Parathyroid adenoma (tissue), 2 donors: ENCODE data around the gene TNN.

Source experiments
- H2AFZ ChIP-seq: fragments of 300-600 bp; sonication (generic); one replicate; pipeline ENCODE4 v1.7.0; 2017; ENCODE audit warnings: antibody characterized with exemption, mild to moderate bottlenecking
- H3K27ac ChIP-seq: fragments of 300-600 bp; sonication (generic); one replicate; pipeline ENCODE4 v1.7.0; 2017
- H3K27me3 ChIP-seq: fragments of 300-600 bp; sonication (generic); one replicate; pipeline ENCODE4 v1.7.0; 2017; ENCODE audit warnings: low read length; ENCODE audit not compliant: control insufficient read depth, insufficient read depth
- H3K36me3 ChIP-seq: fragments of 300-600 bp; sonication (generic); one replicate; pipeline ENCODE4 v1.7.0; 2017; ENCODE audit warnings: low read length; ENCODE audit not compliant: control insufficient read depth, insufficient read depth
- H3K4me1 ChIP-seq: fragments of 300-600 bp; sonication (generic); one replicate; pipeline ENCODE4 v1.7.0; 2017; ENCODE audit warnings: control low read depth
- H3K4me2 ChIP-seq: fragments of 300-600 bp; sonication (generic); one replicate; pipeline ENCODE4 v1.7.0; 2017; ENCODE audit warnings: low read length
- H3K4me3 ChIP-seq: fragments of 300-600 bp; sonication (generic); one replicate; pipeline ENCODE4 v1.7.0; 2017; ENCODE audit warnings: low read depth, low read length
- H3K79me2 ChIP-seq: fragments of 300-600 bp; sonication (generic); one replicate; pipeline ENCODE4 v1.7.0; 2017; ENCODE audit warnings: control low read depth
- H3K9ac ChIP-seq: fragments of 300-600 bp; sonication (generic); one replicate; pipeline ENCODE4 v1.7.0; 2017; ENCODE audit warnings: mild to moderate bottlenecking
- H3K9me3 ChIP-seq: fragments of 300-600 bp; sonication (generic); one replicate; pipeline ENCODE4 v1.7.0; 2017; ENCODE audit warnings: low read length; ENCODE audit not compliant: control insufficient read depth
- TF ChIP-seq, protein P1 (sequence below): fragments of 300-600 bp; sonication (generic); IDR thresholded peaks from one replicate; pipeline ENCODE4 v1.7.0; 2017; ENCODE audit warnings: antibody characterized with exemption, mild to moderate bottlenecking
- donor health status: primary hyperparathyroidism.

TNN gene

GRCh38 chr1:175171036-175171913, 103.6 kb downstream of the TNN start:
- Histone ChIP-seq H3K9me3 (no peaks in the 10 kb centered on the region), H3K9ac (no peak overlapping the region), H3K79me2 (no peaks in the 10 kb centered on the region), H3K4me3 (no peak overlapping the region), H3K4me1 (no peaks in the 10 kb centered on the region), H3K4me2 (no peak overlapping the region), H2AFZ (no peak overlapping the region), H3K36me3 (no peaks in the 10 kb centered on the region), H3K27me3 (no peaks in the 10 kb centered on the region), H3K27ac (no peak overlapping the region)
- TF ChIP-seq, protein P1, sequence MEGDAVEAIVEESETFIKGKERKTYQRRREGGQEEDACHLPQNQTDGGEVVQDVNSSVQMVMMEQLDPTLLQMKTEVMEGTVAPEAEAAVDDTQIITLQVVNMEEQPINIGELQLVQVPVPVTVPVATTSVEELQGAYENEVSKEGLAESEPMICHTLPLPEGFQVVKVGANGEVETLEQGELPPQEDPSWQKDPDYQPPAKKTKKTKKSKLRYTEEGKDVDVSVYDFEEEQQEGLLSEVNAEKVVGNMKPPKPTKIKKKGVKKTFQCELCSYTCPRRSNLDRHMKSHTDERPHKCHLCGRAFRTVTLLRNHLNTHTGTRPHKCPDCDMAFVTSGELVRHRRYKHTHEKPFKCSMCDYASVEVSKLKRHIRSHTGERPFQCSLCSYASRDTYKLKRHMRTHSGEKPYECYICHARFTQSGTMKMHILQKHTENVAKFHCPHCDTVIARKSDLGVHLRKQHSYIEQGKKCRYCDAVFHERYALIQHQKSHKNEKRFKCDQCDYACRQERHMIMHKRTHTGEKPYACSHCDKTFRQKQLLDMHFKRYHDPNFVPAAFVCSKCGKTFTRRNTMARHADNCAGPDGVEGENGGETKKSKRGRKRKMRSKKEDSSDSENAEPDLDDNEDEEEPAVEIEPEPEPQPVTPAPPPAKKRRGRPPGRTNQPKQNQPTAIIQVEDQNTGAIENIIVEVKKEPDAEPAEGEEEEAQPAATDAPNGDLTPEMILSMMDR, result no peak

- Histone ChIP-seq H3K36me3 (no peaks in the 10 kb centered on the region), H3K4me1 (no peaks in the 10 kb centered on the region), H3K4me3 (no peak overlapping the region), H2AFZ (no peak overlapping the region), H3K27ac (no peak overlapping the region), H3K9me3 (no peaks in the 10 kb centered on the region), H3K4me2 (no peak overlapping the region), H3K79me2 (no peaks in the 10 kb centered on the region), H3K9ac (no peak overlapping the region), H3K27me3 (no peaks in the 10 kb centered on the region)
- TF ChIP-seq, protein P1, result no peak
Observed at GRCh38 chr1:175172503-175172902, 104.9 kb downstream of the TNN start.

GRCh38 chr1:175173531-175173930, 105.9 kb downstream of the TNN start:
- no peak overlapping the region for H3K27ac ChIP-seq
- H3K27me3 ChIP-seq, result no peaks in the 10 kb centered on the region
- TF ChIP-seq, protein P1, result no peak
- no peaks in the 10 kb centered on the region for H3K9me3 ChIP-seq
- no peak overlapping the region for H2AFZ ChIP-seq
- no peaks in the 10 kb centered on the region for H3K36me3 ChIP-seq
- H3K4me2 ChIP-seq, result no peak overlapping the region
- no peaks in the 10 kb centered on the region for H3K79me2 ChIP-seq
- no peaks in the 10 kb centered on the region for H3K4me1 ChIP-seq
- no peak overlapping the region for H3K4me3 ChIP-seq
- no peak overlapping the region for H3K9ac ChIP-seq

- H3K4me1 ChIP-seq, result no peaks in the 10 kb centered on the region
- no peaks in the 10 kb centered on the region for H3K36me3 ChIP-seq
- no peak overlapping the region for H3K4me3 ChIP-seq
- TF ChIP-seq, protein P1, result no peak
- no peak overlapping the region for H3K9ac ChIP-seq
- no peak overlapping the region for H2AFZ ChIP-seq
- H3K9me3 ChIP-seq, result no peaks in the 10 kb centered on the region
- no peaks in the 10 kb centered on the region for H3K79me2 ChIP-seq
- H3K4me2 ChIP-seq, result no peak overlapping the region
- H3K27ac ChIP-seq, result no peak overlapping the region
- no peaks in the 10 kb centered on the region for H3K27me3 ChIP-seq
Observed at GRCh38 chr1:175174309-175175102, 106.9 kb downstream of the TNN start.
